Activated naive CD4-positive, alpha-beta T cell treated with anti-CD3 and anti-CD28 coated beads for 36 hours (primary cell): ENCODE measurements around the gene FLT4. TPM values are rescaled to one million over a fixed set of nuclear protein-coding genes. Genes with fewer than 3 reads are reported as not detected.

ENCODE experiments used
- CTCF ChIA-PET: fragments of 350-600 bp; sonication (Branson Sonifier 250); formaldehyde crosslinking; loops from one replicate; lab custom pipeline; 2021; ENCODE audit warnings: antibody characterized with exemption; lab: Charles Lee
- DNase-seq: peaks from one replicate; pipeline ENCODE4 v3.0.0-alpha.2; 2020
- H3K27ac Mint-ChIP-seq: one replicate; pipeline ENCODE4 v1.8.0; 2021; ENCODE audit warnings: mild to moderate bottlenecking, mixed read lengths
- H3K27me3 Mint-ChIP-seq: one replicate; pipeline ENCODE4 v1.8.0; 2021; ENCODE audit warnings: low read depth, mixed read lengths
- H3K36me3 Mint-ChIP-seq: one replicate; pipeline ENCODE4 v1.8.0; 2021; ENCODE audit warnings: low read depth, mixed read lengths
- H3K4me1 Mint-ChIP-seq: one replicate; pipeline ENCODE4 v1.8.0; 2021; ENCODE audit warnings: low read depth, mixed read lengths
- H3K4me3 Mint-ChIP-seq: one replicate; pipeline ENCODE4 v1.8.0; 2021; ENCODE audit warnings: mild to moderate bottlenecking, moderate library complexity, mixed read lengths
- H3K9me3 Mint-ChIP-seq: one replicate; pipeline ENCODE4 v1.8.0; 2021; ENCODE audit warnings: mixed read lengths
- intact Hi-C: fragments of 100-400 bp; cut with micrococcal nuclease; formaldehyde crosslinking; loops from one replicate; pipeline ENCODE4 v1.15.1; 2023
- total RNA-seq, 2 experiments: library from RNA; stranded (reverse); gene quantifications; one replicate each; pipeline ENCODE4 v1.2.3, GENCODE V29; 2021

Gene FLT4
- total RNA-seq, 2 experiments from 2014 or later = 1.5 to 2.7 TPM

DNA sequence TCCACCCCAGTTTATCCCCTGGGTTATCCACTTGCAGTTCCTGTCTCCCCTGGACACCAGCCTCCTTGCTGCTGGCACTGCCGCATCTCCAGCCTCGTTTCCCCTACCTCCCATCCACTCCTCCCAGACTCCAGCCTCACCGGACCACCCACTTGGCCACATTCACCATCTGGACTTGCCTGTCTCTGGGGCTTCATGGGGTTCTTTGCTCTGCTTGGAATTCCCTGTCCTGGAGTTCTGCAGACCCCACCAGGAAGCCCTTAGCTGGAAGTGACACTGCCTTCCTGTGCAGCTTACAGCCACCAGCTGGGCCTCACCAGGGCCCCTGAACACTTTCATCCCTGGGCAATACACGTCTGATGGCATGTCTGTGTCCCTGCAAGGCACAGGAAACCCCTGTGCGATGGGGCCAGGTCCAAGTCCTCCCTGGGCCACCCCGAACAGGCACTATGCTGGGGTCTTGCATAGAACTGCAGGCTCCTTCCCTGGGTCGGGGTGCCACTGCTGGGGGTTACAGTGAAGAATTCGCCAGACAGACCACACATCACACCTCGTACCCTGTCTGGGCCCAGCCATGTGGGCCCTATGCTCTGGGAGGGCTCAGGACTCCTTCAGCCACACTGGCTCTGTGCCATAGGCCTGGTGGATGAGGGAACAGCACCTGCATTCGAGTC lies 3.0 kb downstream of the FLT4 start:
- CTCF ChIA-PET = interaction anchor here (1.7 kb wide), 1 partner anchor 27 kb away, joined by 9 read pairs; no protein-coding TSS in a partner anchor
- peaks cover 9% of the 10 kb centered on the region for H3K4me1 Mint-ChIP-seq
- DNase-seq = no peak
- intact Hi-C loops = no loop called here
- H3K27me3 Mint-ChIP-seq = peaks cover 22% of the 10 kb centered on the region
- no peaks in the 10 kb centered on the region for H3K9me3 Mint-ChIP-seq
- H3K27ac Mint-ChIP-seq = no peak overlapping the region
- no peak overlapping the region for H3K4me3 Mint-ChIP-seq
- no peaks in the 10 kb centered on the region for H3K36me3 Mint-ChIP-seq

- H3K9me3 Mint-ChIP-seq = no peaks in the 10 kb centered on the region
- CTCF ChIA-PET = no interaction called here
- no peak overlapping the region for H3K27ac Mint-ChIP-seq
- no peak overlapping the region for H3K4me3 Mint-ChIP-seq
- peaks cover 9% of the 10 kb centered on the region for H3K4me1 Mint-ChIP-seq
- no peak for DNase-seq
- H3K27me3 Mint-ChIP-seq = peaks cover 19% of the 10 kb centered on the region
- H3K36me3 Mint-ChIP-seq = no peaks in the 10 kb centered on the region
- intact Hi-C loops = no loop called here
These were observed 3.9 kb downstream of the FLT4 start for GRCh38 chr5:180645274-180646204.

- Mint-ChIP-seq H3K9me3 (no peaks in the 10 kb centered on the region), H3K27me3 (peaks cover 15% of the 10 kb centered on the region), H3K4me3 (no peak overlapping the region), H3K4me1 (peaks cover 4% of the 10 kb centered on the region), H3K36me3 (no peaks in the 10 kb centered on the region), H3K27ac (no peak overlapping the region)
- intact Hi-C loops = no loop called here
- no peak for DNase-seq
- CTCF ChIA-PET = no interaction called here
These were observed 4.6 kb downstream of the FLT4 start for GRCh38 chr5:180644825-180645273.

- CTCF ChIA-PET = no interaction called here
- peaks cover 3% of the 10 kb centered on the region for H3K4me1 Mint-ChIP-seq
- no peak for DNase-seq
- no peak overlapping the region for H3K4me3 Mint-ChIP-seq
- H3K9me3 Mint-ChIP-seq = no peaks in the 10 kb centered on the region
- peaks cover 13% of the 10 kb centered on the region for H3K27me3 Mint-ChIP-seq
- no peaks in the 10 kb centered on the region for H3K36me3 Mint-ChIP-seq
- intact Hi-C loops = no loop called here
- H3K27ac Mint-ChIP-seq = no peak overlapping the region
These were observed 5.1 kb downstream of the FLT4 start for GRCh38 chr5:180644129-180644824.

- peaks cover 11% of the 10 kb centered on the region for H3K27me3 Mint-ChIP-seq
- H3K9me3 Mint-ChIP-seq = no peaks in the 10 kb centered on the region
- no peak overlapping the region for H3K27ac Mint-ChIP-seq
- H3K4me3 Mint-ChIP-seq = no peak overlapping the region
- no peak for DNase-seq
- CTCF ChIA-PET = no interaction called here
- H3K4me1 Mint-ChIP-seq = peaks cover 1% of the 10 kb centered on the region
- H3K36me3 Mint-ChIP-seq = no peaks in the 10 kb centered on the region
- intact Hi-C loops = no loop called here
These were observed 6.1 kb downstream of the FLT4 start for GRCh38 chr5:180643191-180643851.

GRCh38 chr5:180642779-180643178 lies 6.6 kb downstream of the FLT4 start:
- Mint-ChIP-seq H3K4me1 (no peaks in the 10 kb centered on the region), H3K4me3 (no peak overlapping the region), H3K9me3 (no peaks in the 10 kb centered on the region), H3K27me3 (peaks cover 6% of the 10 kb centered on the region), H3K36me3 (no peaks in the 10 kb centered on the region), H3K27ac (no peak overlapping the region)
- CTCF ChIA-PET = no interaction called here
- intact Hi-C loops = no loop called here
- DNase-seq = no peak

DNA sequence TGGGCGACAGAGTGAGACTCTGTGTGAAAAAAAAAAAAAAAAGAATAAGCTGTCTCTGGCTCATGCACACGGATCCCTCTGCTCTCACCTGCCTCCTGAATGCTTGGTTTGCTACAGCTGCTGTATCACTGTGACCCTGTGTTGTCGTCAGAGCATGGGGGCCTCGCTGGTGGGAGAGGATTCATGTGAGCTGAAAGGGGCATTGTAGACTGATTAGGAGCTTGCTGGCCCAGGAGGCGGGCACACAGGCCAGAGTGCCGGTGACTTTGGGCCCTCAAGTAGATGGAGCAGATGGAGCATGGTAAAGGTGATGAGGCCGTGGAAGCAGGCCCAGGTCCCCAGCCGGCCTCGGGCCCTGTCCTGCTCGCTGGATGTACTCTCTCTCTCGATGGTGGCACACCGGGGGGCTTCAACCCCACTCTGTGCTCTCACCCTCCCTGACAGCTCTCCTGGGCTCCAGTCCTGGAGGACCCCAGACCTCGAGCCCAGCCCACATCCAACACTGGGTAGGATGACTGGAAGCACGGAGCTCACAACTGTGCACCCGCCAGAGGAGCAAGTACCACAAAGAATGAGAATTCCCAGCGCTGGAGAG lies 7.1 kb downstream of the FLT4 start:
- no peaks in the 10 kb centered on the region for H3K4me1 Mint-ChIP-seq
- no peak overlapping the region for H3K27ac Mint-ChIP-seq
- no peaks in the 10 kb centered on the region for H3K36me3 Mint-ChIP-seq
- CTCF ChIA-PET = no interaction called here
- H3K4me3 Mint-ChIP-seq = no peak overlapping the region
- peaks cover 5% of the 10 kb centered on the region for H3K27me3 Mint-ChIP-seq
- H3K9me3 Mint-ChIP-seq = no peaks in the 10 kb centered on the region
- DNase-seq = no peak
- intact Hi-C loops = no loop called here

DNA sequence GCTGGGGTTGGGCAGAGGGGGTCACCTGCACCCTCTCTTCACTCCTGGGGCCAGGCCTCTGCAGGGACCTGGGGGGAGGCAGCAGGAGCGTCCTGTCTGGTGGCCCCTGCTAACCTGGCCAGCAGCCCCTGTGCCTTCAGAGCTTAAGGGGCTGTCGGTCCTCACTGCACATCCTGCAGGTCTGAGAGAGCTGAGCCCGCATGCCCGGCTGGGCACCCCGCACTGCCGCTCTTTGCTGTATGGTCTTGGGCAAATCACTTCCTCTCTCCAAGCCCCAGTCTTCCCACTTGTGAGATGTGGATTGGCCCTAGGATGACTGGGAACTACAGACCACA lies 7.9 kb downstream of the FLT4 start:
- DNase-seq = no peak
- Mint-ChIP-seq H3K4me1 (no peaks in the 10 kb centered on the region), H3K9me3 (no peaks in the 10 kb centered on the region), H3K4me3 (no peak overlapping the region), H3K27me3 (peaks cover 5% of the 10 kb centered on the region), H3K36me3 (no peaks in the 10 kb centered on the region), H3K27ac (no peak overlapping the region)
- intact Hi-C loops = no loop called here
- CTCF ChIA-PET = no interaction called here

DNA sequence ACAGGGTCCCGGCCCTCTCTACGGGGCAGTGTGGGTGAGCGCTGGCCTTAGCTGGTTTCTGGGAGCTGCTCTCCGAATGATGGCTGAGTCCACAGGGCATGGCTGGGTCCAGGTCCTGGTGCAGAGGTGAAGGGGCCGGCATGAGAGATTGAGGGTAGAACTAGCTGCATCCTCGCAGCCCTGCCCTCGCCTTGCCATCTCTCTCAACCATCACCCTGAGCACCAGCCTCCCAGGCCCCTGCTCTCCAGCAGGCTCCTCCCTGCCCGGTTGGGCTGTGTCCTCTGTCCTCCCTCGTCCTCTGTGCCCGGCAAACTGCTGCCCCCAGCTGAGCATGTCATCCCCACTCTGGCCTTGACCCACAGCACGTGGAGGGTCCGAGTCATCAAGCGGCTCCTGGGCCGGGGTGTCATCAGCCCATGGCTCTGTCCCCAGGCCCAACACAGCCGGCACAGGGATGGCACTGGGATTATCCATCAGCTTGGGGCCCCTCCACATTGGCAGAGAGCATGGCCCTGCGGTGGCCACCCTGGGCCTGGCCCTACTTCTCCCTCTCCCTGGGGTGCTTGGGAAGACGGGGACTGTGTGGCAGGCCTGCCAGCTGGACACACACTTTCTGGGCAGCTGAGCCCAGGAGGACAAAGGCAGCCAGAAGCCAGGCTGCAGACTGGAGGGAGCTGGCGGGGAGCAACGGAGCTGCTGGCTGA lies 8.4 kb downstream of the FLT4 start:
- DNase-seq = no peak

DNA sequence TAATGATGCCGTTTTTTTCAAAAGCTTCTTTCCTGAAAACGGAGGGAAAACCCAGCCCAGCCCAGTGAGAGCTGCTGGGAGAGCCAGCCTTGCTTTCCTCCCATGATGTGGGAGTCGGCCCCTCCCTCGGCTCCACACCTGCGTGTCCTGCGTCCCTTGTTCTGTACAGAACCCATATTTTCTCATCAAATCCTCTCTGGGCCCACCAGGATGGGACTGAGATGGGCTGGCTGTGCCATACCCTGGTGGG lies 8.9 kb downstream of the FLT4 start:
- Mint-ChIP-seq H3K9me3 (no peaks in the 10 kb centered on the region), H3K4me3 (no peak overlapping the region), H3K27me3 (no peaks in the 10 kb centered on the region), H3K36me3 (no peaks in the 10 kb centered on the region), H3K4me1 (no peaks in the 10 kb centered on the region), H3K27ac (no peak overlapping the region)
- CTCF ChIA-PET = no interaction called here
- DNase-seq = no peak
- intact Hi-C loops = no loop called here

More for the DNA sequence above, 8.4 kb downstream of the FLT4 start:
- CTCF ChIA-PET = no interaction called here
- peaks cover 1% of the 10 kb centered on the region for H3K27me3 Mint-ChIP-seq
- H3K27ac Mint-ChIP-seq = no peak overlapping the region
- no peaks in the 10 kb centered on the region for H3K9me3 Mint-ChIP-seq
- no peak overlapping the region for H3K4me3 Mint-ChIP-seq
- intact Hi-C loops = no loop called here
- no peaks in the 10 kb centered on the region for H3K36me3 Mint-ChIP-seq
- H3K4me1 Mint-ChIP-seq = no peaks in the 10 kb centered on the region

DNA sequence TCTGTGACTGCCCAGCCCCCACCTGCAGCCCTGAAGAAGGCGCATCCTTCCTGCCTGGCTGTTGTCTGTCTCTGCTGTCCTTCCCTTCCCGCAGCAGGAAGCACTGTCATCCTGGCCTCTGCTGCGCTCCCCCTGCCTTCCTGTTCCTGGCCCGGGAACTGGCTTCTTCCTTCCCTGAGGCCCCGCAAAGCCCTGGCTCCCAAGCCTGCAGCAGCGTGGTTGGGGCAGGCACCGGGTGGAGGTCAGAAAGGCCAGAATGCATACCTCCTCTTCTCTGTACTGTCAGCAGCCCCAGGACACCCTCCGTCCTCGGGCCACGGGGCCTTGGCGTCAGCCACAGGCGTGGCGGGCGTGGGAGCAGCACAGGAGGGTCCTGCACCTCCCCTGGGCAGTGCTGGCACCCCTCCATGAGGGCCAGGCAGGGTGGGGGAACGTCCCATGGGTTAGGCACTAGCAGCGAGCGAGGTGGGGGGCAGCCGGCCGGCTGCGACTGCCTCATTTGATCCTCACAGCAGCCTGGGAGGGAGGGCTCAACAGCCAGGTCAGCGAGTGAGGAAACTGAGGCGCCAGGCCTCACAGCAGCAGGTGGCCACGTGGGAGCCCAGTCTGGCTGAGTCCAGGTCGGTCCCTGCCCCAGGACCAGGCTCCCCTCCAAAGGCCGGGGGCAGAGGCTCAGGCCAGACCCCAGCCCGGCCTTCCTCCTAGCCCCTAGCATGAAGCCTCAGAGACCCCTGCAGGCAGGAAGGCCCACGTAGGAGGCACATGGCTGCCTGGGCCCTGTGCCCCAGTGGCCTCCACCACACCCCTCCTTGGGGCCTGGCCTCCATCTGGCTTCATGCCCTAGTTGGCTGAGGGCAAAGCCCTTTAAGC lies 9.4 kb downstream of the FLT4 start:
- no peaks in the 10 kb centered on the region for H3K4me1 Mint-ChIP-seq
- CTCF ChIA-PET = no interaction called here
- H3K27ac Mint-ChIP-seq = no peak overlapping the region
- no peak overlapping the region for H3K4me3 Mint-ChIP-seq
- H3K9me3 Mint-ChIP-seq = no peaks in the 10 kb centered on the region
- H3K36me3 Mint-ChIP-seq = no peaks in the 10 kb centered on the region
- DNase-seq = no peak
- no peaks in the 10 kb centered on the region for H3K27me3 Mint-ChIP-seq
- intact Hi-C loops = no loop called here
